Heart right ventricle (tissue), 16 donors: Measurements from ENCODE around the gene CHIT1. TPM values are rescaled to one million over a fixed set of nuclear protein-coding genes. Genes with fewer than 3 reads are reported as not detected.

Experiments used
- ATAC-seq, 8 donors: fragments of 200-7000 bp; cut with Tn5 transposase; one replicate each; pipeline ENCODE4 v1.9.1; 2020; ENCODE audit warnings: mild to moderate bottlenecking in 8 of 8, moderate library complexity in 8 of 8, moderate number of reproducible peaks in 1 of 8
- DNase-seq, 2 donors: peaks; one replicate each; pipeline ENCODE4 v3.0.0-alpha.2; 2020
- H3K27ac ChIP-seq, 10 donors: fragments of 200-600 bp; sonication (generic) in 2 of 10; one replicate each; pipeline versions ENCODE4 v1.5.0 to v1.8.0; 2020 to 2022; ENCODE audit warnings: mild to moderate bottlenecking in 3 of 10
- H3K27me3 ChIP-seq, 7 donors: fragments of 200-600 bp; one replicate each; pipeline ENCODE4 v1.8.0; 2021 to 2022; ENCODE audit warnings: mild to moderate bottlenecking in 2 of 7
- H3K36me3 ChIP-seq, 9 donors: fragments of 200-600 bp; sonication (generic) in 1 of 9; one replicate each; pipeline versions ENCODE4 v1.5.0 to v1.8.0; 2020 to 2022; ENCODE audit warnings: mild to moderate bottlenecking in 2 of 9
- H3K4me1 ChIP-seq, 9 donors: fragments of 200-600 bp; sonication (generic) in 1 of 9; one replicate each; pipeline versions ENCODE4 v1.5.0 to v1.8.0; 2020 to 2022; ENCODE audit warnings: mild to moderate bottlenecking in 4 of 9
- H3K4me3 ChIP-seq, 10 donors: fragments of 200-600 bp; sonication (generic) in 2 of 10; one replicate each; pipeline versions ENCODE4 v1.5.0 to v1.8.0; 2020 to 2022; ENCODE audit warnings: mild to moderate bottlenecking in 7 of 10, moderate library complexity in 2 of 10
- H3K9me3 ChIP-seq, 11 donors: fragments of 200-600 bp in 10 of 11; sonication (generic) in 2 of 11; one replicate each; pipeline versions ENCODE4 v1.5.0 to v1.8.0; 2013 to 2022; ENCODE audit warnings: mild to moderate bottlenecking in 2 of 11, control low read depth in 1 of 11, moderate library complexity in 1 of 11
- CTCF ChIP-seq, 9 donors: fragments of 200-600 bp; sonication (generic) in 2 of 9; IDR thresholded peaks; one replicate each; pipeline versions ENCODE4 v1.5.0 to v1.8.0; 2021 to 2022; ENCODE audit warnings: antibody characterized with exemption in 9 of 9, mild to moderate bottlenecking in 5 of 9, moderate library complexity in 1 of 9
- WGBS, 2 donors: extraction: QIAGEN DNeasy Blood & Tissue Kit; methylation state at CpG; one replicate each; pipeline ENCODE4 v1.1.7; 2013; ENCODE audit warnings: inconsistent platforms in 1 of 2; 5-methylcytosine and 5-hydroxymethylcytosine counted together
- intact Hi-C, 10 donors: fragments of 100-400 bp; cut with DNase I; formaldehyde crosslinking; loops; one replicate each; pipeline versions ENCODE4 v1.11.1 to v1.14.2; 2022
- polyA plus RNA-seq, 2 donors: library from polyadenylated mRNA; stranded (reverse); fragments of 200-250 nt; gene quantifications; one replicate each; pipeline ENCODE4 v1.2.3, GENCODE V29; 2013
- total RNA-seq, 10 donors: library from RNA; stranded (reverse); fragmentation: NEBNext Ultra II Directional in 3 of 10; extraction: Animal tissue kit (Norgen Biotek cat#: 25700) in 3 of 10; gene quantifications; one replicate each; pipeline versions ENCODE4 v1.2.1 to v1.2.4, GENCODE V29; 2021 to 2023
- donor health status: Arrhythmogenic right ventricular cardiomyopathy.
- donor health status: ischemic (EF 13 %, LVEDD 7.1; RV severe dilation, severe dysfunction).
- donor health status: healthy with polysubstance abuse.
- donor health status: DM: no; HTN: yes; CAD: no.
- donor health status: DM: no; HTN: no; CAD: no.
- donor health status: ischemic (EF 25% LVEDD 6.9; RV normal size, moderate dysfunction).
- donor health status: ischemic (EF 25% LVEDD 5.7; RV mildly dilated, moderate dysfunction).
- donor health status: healthy.
- donor health status: DM: yes; HTN: yes; CAD: no.
- donor health status: Ischemic cardiomyopathy.
- donor health status: ischemic (EF 35%, LVEDD 5.7; RV mildly dilated, moderate dysfunction).
- donor health status: nonischemic (EF 11% LVEDD 7.7; RV severe dilation, severe dysfunction).
- donor health status: DM: yes; HTN: yes; CAD: no.
- donor health status: PGD.
- donor health status: ischemic (EF 29% LVEDD 5.4; RV normal size, mild dysfunction).
- donor health status: nonischemic (EF 23%, LVEDD 6.1; RV moderate dilation, normal function).

Gene CHIT1
- total and polyA plus RNA-seq, 12 donors = 0.05 to 1.3 (median 0.28) TPM; not detected in 6

GRCh38 chr1:203200916-203201315, 28.6 kb downstream of the CHIT1 start:
- no peak for ATAC-seq
- H3K27me3 ChIP-seq = peaks cover 0 to 3% (median 0%) of the 10 kb centered on the region in 7 donors
- no peaks in the 10 kb centered on the region for H3K9me3 ChIP-seq
- intact Hi-C loops = no loop called here
- H3K27ac ChIP-seq = peak overlapping the region in 4 of 10 donors; percentile 19 to 70 (median 56)
- DNase-seq = no peak
- H3K4me3 ChIP-seq = no peak overlapping the region
- peaks cover 0 to 46% (median 16%) of the 10 kb centered on the region in 9 donors for H3K4me1 ChIP-seq
- H3K36me3 ChIP-seq = no peaks in the 10 kb centered on the region
- WGBS, 2 donors = 66 to 79% methylated on average over 1 of the region's 1 CpG
- no peak for TF ChIP-seq CTCF (IDR thresholded peaks at IDR 0.05)

- Histone ChIP-seq H3K4me3 (no peak overlapping the region), H3K9me3 (no peaks in the 10 kb centered on the region), H3K27me3 (peaks cover 0 to 3% (median 0%) of the 10 kb centered on the region in 7 donors), H3K36me3 (no peaks in the 10 kb centered on the region), H3K4me1 (peaks cover 0 to 46% (median 16%) of the 10 kb centered on the region in 9 donors), H3K27ac (peak overlapping the region in 8 of 10 donors; percentile 14 to 70 (median 42))
- no peak for DNase-seq
- WGBS, 2 donors = 36 to 51% methylated on average over 8 of the region's 8 CpGs
- TF ChIP-seq CTCF (IDR thresholded peaks at IDR 0.05) = no peak
- intact Hi-C loops = no loop called here
- peak; percentile 52 to 75 (median 70) for ATAC-seq
These were observed 29.5 kb downstream of the CHIT1 start for GRCh38 chr1:203199816-203200571.

GRCh38 chr1:203199481-203199815, 30.0 kb downstream of the CHIT1 start:
- Histone ChIP-seq H3K4me1 (peaks cover 0 to 46% (median 16%) of the 10 kb centered on the region in 9 donors), H3K4me3 (no peak overlapping the region), H3K27me3 (peaks cover 0 to 3% (median 0%) of the 10 kb centered on the region in 7 donors), H3K27ac (peak overlapping the region in 8 of 10 donors; percentile 14 to 70 (median 34)), H3K9me3 (no peaks in the 10 kb centered on the region), H3K36me3 (no peaks in the 10 kb centered on the region)
- no peak for TF ChIP-seq CTCF (IDR thresholded peaks at IDR 0.05)
- no peak for ATAC-seq
- no peak for DNase-seq
- intact Hi-C loops = no loop called here
- 82 to 85% methylated on average over 6 of the region's 6 CpGs for WGBS, 2 donors

GRCh38 chr1:203199002-203199401, 30.5 kb downstream of the CHIT1 start:
- no peaks in the 10 kb centered on the region for H3K9me3 ChIP-seq
- DNase-seq (no peak), ATAC-seq (no peak)
- H3K4me1 ChIP-seq = peaks cover 0 to 46% (median 16%) of the 10 kb centered on the region in 9 donors
- intact Hi-C loops = no loop called here
- no peaks in the 10 kb centered on the region for H3K36me3 ChIP-seq
- H3K4me3 ChIP-seq = no peak overlapping the region
- WGBS, 2 donors = 87 to 91% methylated on average over 3 of the region's 3 CpGs
- peaks cover 0 to 3% (median 0%) of the 10 kb centered on the region in 7 donors for H3K27me3 ChIP-seq
- peak overlapping the region in 2 of 10 donors; percentile 28 to 70 for H3K27ac ChIP-seq
- no peak for TF ChIP-seq CTCF (IDR thresholded peaks at IDR 0.05)
